ENCODE results near the gene EML1. TPM values are rescaled to one million over a fixed set of nuclear protein-coding genes. Genes with fewer than 3 reads are reported as not detected.

Gene EML1
- total and polyA plus RNA-seq, 10 donors: 1.8 to 15.5 (median 6.0) TPM

DNA sequence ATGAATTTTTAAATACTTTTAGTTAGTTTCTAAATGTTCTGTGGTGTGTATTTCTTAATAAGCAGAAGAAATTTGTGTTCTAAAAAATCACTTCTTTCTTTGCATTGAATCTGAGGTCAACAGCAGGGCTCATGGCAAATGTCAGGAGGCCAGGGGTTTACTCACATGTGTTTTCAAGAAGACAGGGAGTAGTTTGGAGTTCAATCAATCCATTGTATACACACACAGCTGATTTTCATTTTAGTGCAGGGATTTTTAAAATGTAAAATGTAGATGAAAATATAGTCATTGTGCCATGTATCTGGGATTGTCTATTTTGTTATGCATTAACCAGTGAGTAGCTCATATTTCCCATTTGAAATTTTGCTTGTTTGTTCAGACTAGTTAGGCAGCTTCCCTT lies 62.1 kb downstream of the EML1 start:
- Histone ChIP-seq H3K27ac (no peak overlapping the region), H3K9me3 (no peaks in the 10 kb centered on the region), H3K36me3 (no peaks in the 10 kb centered on the region), H3K4me1 (no peaks in the 10 kb centered on the region), H3K4me3 (no peak overlapping the region), H3K27me3 (replicated peaks in 1 of 7) (peaks cover 0 to 25% (median 0%) of the 10 kb centered on the region in 7 donors)
- intact Hi-C loops (cut with DNase I; ENCODE audit: low total_unique reads): no loop called here
- TF ChIP-seq POLR2AphosphoS5 (IDR thresholded peaks at IDR 0.05) (no peak), POLR2A (IDR thresholded peaks at IDR 0.05) (no peak), CTCF (IDR thresholded peaks at IDR 0.05 in 8 of 11, conservative IDR thresholded peaks at IDR 0.05 in 3 of 11) (no peak)
- no peak for DNase-seq

GRCh38 chr14:99857551-99857950 lies 64.3 kb downstream of the EML1 start:
- Histone ChIP-seq H3K4me1 (no peaks in the 10 kb centered on the region), H3K36me3 (no peaks in the 10 kb centered on the region), H3K27me3 (replicated peaks in 1 of 7) (peaks cover 0 to 9% (median 0%) of the 10 kb centered on the region in 7 donors), H3K4me3 (no peak overlapping the region), H3K9me3 (no peaks in the 10 kb centered on the region), H3K27ac (no peak overlapping the region)
- no peak for DNase-seq
- no peak for TF ChIP-seq CTCF (IDR thresholded peaks at IDR 0.05 in 8 of 11, conservative IDR thresholded peaks at IDR 0.05 in 3 of 11)
- no peak for TF ChIP-seq POLR2AphosphoS5 (IDR thresholded peaks at IDR 0.05)
- TF ChIP-seq POLR2A (IDR thresholded peaks at IDR 0.05): no peak
- WGBS, 5 donors: 94 to 97% (median 95%) methylated on average over 1 of the region's 1 CpG
- intact Hi-C loops (cut with DNase I; ENCODE audit: low total_unique reads): no loop called here

- Histone ChIP-seq H3K4me1 (no peaks in the 10 kb centered on the region), H3K4me3 (no peak overlapping the region), H3K27me3 (replicated peaks in 1 of 7) (peaks cover 0 to 11% (median 0%) of the 10 kb centered on the region in 7 donors), H3K27ac (no peak overlapping the region), H3K9me3 (no peaks in the 10 kb centered on the region), H3K36me3 (no peaks in the 10 kb centered on the region)
- intact Hi-C loops (cut with DNase I; ENCODE audit: low total_unique reads): no loop called here
- WGBS, 5 donors: 71 to 80% (median 73%) methylated on average over 5 of the region's 5 CpGs
- TF ChIP-seq POLR2A (IDR thresholded peaks at IDR 0.05): no peak
- TF ChIP-seq POLR2AphosphoS5 (IDR thresholded peaks at IDR 0.05): no peak
- no peak for TF ChIP-seq CTCF (IDR thresholded peaks at IDR 0.05 in 8 of 11, conservative IDR thresholded peaks at IDR 0.05 in 3 of 11)
- DNase-seq: no peak
These were observed 67.0 kb downstream of the EML1 start for GRCh38 chr14:99860219-99860618.

DNA sequence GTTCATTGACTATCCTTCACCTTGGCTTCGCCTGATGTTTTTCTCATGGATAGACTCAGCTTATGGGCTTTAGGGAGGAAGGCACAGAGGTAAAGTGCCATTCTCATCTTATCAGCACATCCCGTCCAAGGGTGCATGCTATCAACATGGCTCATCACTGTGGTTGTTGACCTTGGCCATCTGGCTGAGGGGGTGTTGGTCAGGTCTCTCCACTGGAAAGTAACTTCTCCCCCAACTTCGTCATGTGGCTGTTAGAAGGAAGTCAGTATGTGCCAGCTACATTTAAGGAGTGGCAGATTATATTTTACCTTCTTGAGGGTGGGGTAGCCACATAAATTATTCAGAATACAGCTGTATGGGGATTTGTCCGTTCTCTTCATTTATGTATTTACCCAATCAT lies 68.9 kb downstream of the EML1 start:
- no peaks in the 10 kb centered on the region for H3K36me3 ChIP-seq
- 76 to 89% (median 80%) methylated on average over 4 of the region's 4 CpGs for WGBS, 5 donors
- H3K27me3 ChIP-seq (replicated peaks in 1 of 7): peaks cover 0 to 11% (median 0%) of the 10 kb centered on the region in 7 donors
- H3K27ac ChIP-seq: no peak overlapping the region
- intact Hi-C loops (cut with DNase I; ENCODE audit: low total_unique reads): no loop called here
- no peak for DNase-seq
- H3K4me1 ChIP-seq: no peaks in the 10 kb centered on the region
- TF ChIP-seq POLR2AphosphoS5 (IDR thresholded peaks at IDR 0.05): no peak
- TF ChIP-seq POLR2A (IDR thresholded peaks at IDR 0.05): no peak
- no peak for TF ChIP-seq CTCF (IDR thresholded peaks at IDR 0.05 in 8 of 11, conservative IDR thresholded peaks at IDR 0.05 in 3 of 11)
- H3K4me3 ChIP-seq: no peak overlapping the region
- no peaks in the 10 kb centered on the region for H3K9me3 ChIP-seq

Measured in spleen (tissue), 11 donors.